MV-4-11 (cell line): Measurements from ENCODE around the gene OR8B12.

ENCODE experiments used
- DNase-seq: peaks from one replicate; lab custom pipeline; 2025; lab: John Stamatoyannopoulos, UW

OR8B12 gene

GRCh38 chr11:124543554-124543953 lies at the start of gene OR8B12:
Gene OR8B12 (minus strand): TSS chr11:124543654. CDS start chr11:124543654, 0 bp downstream.
- no peak for DNase-seq

- DNase-seq: no peak
These were observed 49.2 kb upstream of the OR8B12 start for GRCh38 chr11:124592627-124593026.

GRCh38 chr11:124591430-124591829 lies 48.0 kb upstream of the OR8B12 start:
- no peak for DNase-seq

GRCh38 chr11:124586238-124586860 lies 42.9 kb upstream of the OR8B12 start:
- DNase-seq: peak; percentile 33

GRCh38 chr11:124584681-124585372 lies 41.4 kb upstream of the OR8B12 start:
- DNase-seq: no peak

GRCh38 chr11:124583781-124584180 lies 40.3 kb upstream of the OR8B12 start:
- DNase-seq: no peak

GRCh38 chr11:124582565-124582964 lies 39.1 kb upstream of the OR8B12 start:
- DNase-seq: no peak

GRCh38 chr11:124581817-124582216 lies 38.4 kb upstream of the OR8B12 start:
- DNase-seq: no peak

GRCh38 chr11:124578761-124579160 lies 35.3 kb upstream of the OR8B12 start:
- no peak for DNase-seq

GRCh38 chr11:124577716-124578427 lies 34.4 kb upstream of the OR8B12 start:
- no peak for DNase-seq

GRCh38 chr11:124570160-124570559 lies 26.7 kb upstream of the OR8B12 start:
- DNase-seq: no peak

GRCh38 chr11:124569697-124570096 lies 26.2 kb upstream of the OR8B12 start, which contains the start of gene OR8A1:
Gene OR8A1 (plus strand): TSS chr11:124569997. CDS start chr11:124570120, 123 bp downstream.
- DNase-seq: no peak

GRCh38 chr11:124556828-124557227 lies 13.4 kb upstream of the OR8B12 start:
- no peak for DNase-seq

GRCh38 chr11:124551987-124552386 lies 8.5 kb upstream of the OR8B12 start:
- DNase-seq: no peak

GRCh38 chr11:124551189-124551588 lies 7.7 kb upstream of the OR8B12 start:
- DNase-seq: no peak

GRCh38 chr11:124543145-124543544 lies 309 bp downstream of the OR8B12 start:
- peak; percentile 26 for DNase-seq

- DNase-seq: no peak
These were observed 2.2 kb downstream of the OR8B12 start for GRCh38 chr11:124541204-124541603.

GRCh38 chr11:124538019-124538418 lies 5.4 kb downstream of the OR8B12 start:
- peak; percentile 51 for DNase-seq

GRCh38 chr11:124536520-124536919 lies 6.9 kb downstream of the OR8B12 start:
- peak; percentile 95 for DNase-seq

- peak; percentile 71 for DNase-seq
These were observed 7.8 kb downstream of the OR8B12 start for GRCh38 chr11:124535552-124536232.

- no peak for DNase-seq
These were observed 9.4 kb downstream of the OR8B12 start for GRCh38 chr11:124534051-124534450.

- DNase-seq: no peak
These were observed 9.8 kb downstream of the OR8B12 start for GRCh38 chr11:124533626-124534025.

GRCh38 chr11:124520550-124520854 lies 23.0 kb downstream of the OR8B12 start:
- no peak for DNase-seq
